SH-SY5Y (cell line): ENCODE results near the gene AKAP6.

Experiments
- GATA2 ChIP-seq: IDR thresholded peaks from 2 replicates; pipeline ENCODE4 v1.6.1; 2011; ENCODE audit warnings: mild to moderate bottlenecking, low read depth, low read length
- GATA3 ChIP-seq: IDR thresholded peaks from 2 replicates; pipeline ENCODE4 v1.6.1; 2011; ENCODE audit warnings: low read depth, mild to moderate bottlenecking, low read length, moderate library complexity

GRCh38 chr14:32611752-32612151 lies 282.7 kb downstream of the AKAP6 start:
- TF ChIP-seq GATA2 (no peak), GATA3 (no peak)
